Pancreas (tissue), 10 donors: ENCODE data around the gene KCNJ3. TPM values are rescaled to one million over a fixed set of nuclear protein-coding genes. Genes with fewer than 3 reads are reported as not detected.
A peak's percentile ranks its signal among the peaks of the same experiment; 100 is the strongest.

Source experiments
- ATAC-seq, 4 donors: fragments of 200-7000 bp; cut with Tn5 transposase; one replicate each; pipeline versions ENCODE4 v1.8.0 to v1.9.1; 2020; ENCODE audit warnings: mild to moderate bottlenecking in 4 of 4, moderate library complexity in 4 of 4
- DNase-seq, 6 donors: peaks; one replicate each; pipeline ENCODE4 v3.0.0-alpha.2; 2020
- FAIRE-seq: peaks from 2 replicates; lab custom pipeline; 2012; peaks lifted over from hg19 to GRCh38; lab: Jason Lieb, UNC
- H3K27ac ChIP-seq, 4 donors: fragments of 200-600 bp; sonication (generic); 1 replicate in 3 of 4; 2 replicates in 1 of 4; pipeline versions ENCODE4 v1.5.0 to v1.8.0; 2020
- H3K27me3 ChIP-seq, 4 donors: fragments of 200-600 bp; one replicate each; pipeline ENCODE4 v1.8.0; 2021
- H3K36me3 ChIP-seq, 3 donors: fragments of 200-600 bp; sonication (generic) in 1 of 3; one replicate each; pipeline versions ENCODE4 v1.5.0 to v1.8.0; 2020 to 2021
- H3K4me1 ChIP-seq, 3 donors: fragments of 200-600 bp; one replicate each; pipeline ENCODE4 v1.8.0; 2021
- H3K4me3 ChIP-seq, 4 donors: fragments of 200-600 bp; sonication (generic) in 2 of 4; one replicate each; pipeline versions ENCODE4 v1.5.0 to v1.8.0; 2020 to 2021
- H3K9me3 ChIP-seq, 4 donors: fragments of 200-600 bp; one replicate each; pipeline ENCODE4 v1.8.0; 2021
- CTCF ChIP-seq, 4 donors: fragments of 200-600 bp; sonication (generic) in 3 of 4; IDR thresholded peaks; one replicate each; pipeline versions ENCODE4 v1.5.0 to v1.8.0; 2021; ENCODE audit warnings: antibody characterized with exemption in 4 of 4
- WGBS, 2 donors: extraction: QIAGEN DNeasy Blood & Tissue Kit; methylation state at CpG; one replicate each; pipeline ENCODE4 v1.1.7; 2013; 5-methylcytosine and 5-hydroxymethylcytosine counted together
- intact Hi-C, 3 donors: fragments of 100-400 bp; cut with DNase I; formaldehyde crosslinking; loops; one replicate each; pipeline versions ENCODE4 v1.11.1 to v1.14.2; 2022
- polyA plus RNA-seq, 2 donors: library from polyadenylated mRNA; stranded (reverse); fragments of 200-250 nt; gene quantifications; one replicate each; pipeline ENCODE4 v1.2.3, GENCODE V29; 2013
- total RNA-seq, 6 donors: library from RNA; stranded (reverse); fragmentation: NEBNext Ultra II Directional in 4 of 6; extraction: Animal tissue kit (Norgen Biotek cat#: 25700) in 4 of 6; gene quantifications; one replicate each; pipeline versions ENCODE4 v1.2.1 to v1.2.4, GENCODE V29; 2021 to 2023
- donor health status: healthy with polysubstance abuse.
- donor health status: DM: no; HTN: no; CAD: no; lungs with moderate emphysema.
- donor health status: DM: no; HTN: no; CAD: no.
- donor health status: control.
- donor health status: control.
- donor health status: Bipolar disorder and iron deficiency.
- donor health status: DM: yes; HTN: yes; CAD: no.
- donor health status: DM: no; HTN: no; CAD: no.
- donor health status: DM: no; HTN: no; CAD: no.
- donor health status: DM: yes; HTN: yes; CAD: no.

Gene KCNJ3
- total and polyA plus RNA-seq, 8 donors, result 0.66 to 3.1 (median 0.90) TPM

- no peaks in the 10 kb centered on the region for H3K27me3 ChIP-seq
- H3K36me3 ChIP-seq, result no peaks in the 10 kb centered on the region
- H3K4me3 ChIP-seq, result no peak overlapping the region
- H3K9me3 ChIP-seq, result no peaks in the 10 kb centered on the region
- no peaks in the 10 kb centered on the region for H3K4me1 ChIP-seq
- no peak for TF ChIP-seq CTCF (IDR thresholded peaks at IDR 0.05)
- FAIRE-seq (no peak), DNase-seq (no peak), ATAC-seq (no peak)
- intact Hi-C loops, result no loop called here
- H3K27ac ChIP-seq, result no peak overlapping the region
- 30 to 39% methylated on average over 1 of the region's 1 CpG for WGBS, 2 donors
These were observed 95.9 kb downstream of the KCNJ3 start for GRCh38 chr2:154794406-154794805.

DNA sequence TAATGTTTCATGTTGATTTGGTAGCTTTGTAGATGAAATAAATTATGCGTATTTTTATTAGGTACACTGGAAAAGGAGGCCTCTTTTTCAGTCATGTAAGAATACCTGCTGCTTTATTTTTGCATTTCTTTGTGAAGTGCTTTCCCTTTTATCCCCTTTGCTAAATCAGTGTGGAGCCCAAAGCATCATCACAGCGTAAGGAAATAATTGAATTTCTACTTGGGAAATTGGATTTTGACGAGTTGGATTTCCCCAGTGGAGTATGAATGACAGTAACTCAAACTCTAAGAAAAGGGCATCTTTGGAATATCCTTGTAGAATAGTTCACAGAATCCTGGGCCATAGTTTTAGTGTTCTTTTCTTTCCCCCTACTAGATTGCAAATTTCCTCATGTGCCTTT lies 97.2 kb downstream of the KCNJ3 start:
- Histone ChIP-seq H3K36me3 (no peaks in the 10 kb centered on the region), H3K27me3 (no peaks in the 10 kb centered on the region), H3K9me3 (no peaks in the 10 kb centered on the region), H3K27ac (no peak overlapping the region), H3K4me3 (no peak overlapping the region), H3K4me1 (no peaks in the 10 kb centered on the region)
- no peak for TF ChIP-seq CTCF (IDR thresholded peaks at IDR 0.05)
- FAIRE-seq (no peak), DNase-seq (no peak), ATAC-seq (no peak)
- 80 to 91% methylated on average over 3 of the region's 3 CpGs for WGBS, 2 donors
- intact Hi-C loops, result no loop called here

DNA sequence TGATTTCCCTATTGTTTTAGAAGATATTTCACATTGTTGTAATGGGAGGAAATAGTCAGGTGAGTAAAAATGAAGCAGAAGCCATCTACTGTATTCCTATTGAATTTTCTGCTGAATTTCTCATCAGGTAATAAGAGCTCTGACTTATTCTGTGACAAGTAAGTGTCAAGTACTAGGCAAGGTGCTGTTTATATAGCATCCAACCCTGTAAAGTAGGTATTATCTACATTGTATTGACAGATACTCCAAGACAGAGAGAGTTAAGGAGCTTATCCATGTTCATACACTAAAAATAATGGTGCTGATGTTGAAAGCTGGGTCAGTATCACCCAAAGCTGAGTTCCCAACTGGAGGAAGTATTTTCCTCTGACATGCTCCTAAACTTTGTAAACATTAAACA lies 106.0 kb downstream of the KCNJ3 start:
- DNase-seq, result no peak
- ATAC-seq, result no peak
- H3K27me3 ChIP-seq, result peaks cover 0 to 3% (median 0%) of the 10 kb centered on the region in 4 donors
- no peak for FAIRE-seq
- no peaks in the 10 kb centered on the region for H3K4me1 ChIP-seq
- peaks cover 0 to 4% (median 0%) of the 10 kb centered on the region in 4 donors for H3K9me3 ChIP-seq
- no peak for TF ChIP-seq CTCF (IDR thresholded peaks at IDR 0.05)
- no peak overlapping the region for H3K4me3 ChIP-seq
- no peaks in the 10 kb centered on the region for H3K36me3 ChIP-seq
- H3K27ac ChIP-seq, result no peak overlapping the region
- intact Hi-C loops, result no loop called here

DNA sequence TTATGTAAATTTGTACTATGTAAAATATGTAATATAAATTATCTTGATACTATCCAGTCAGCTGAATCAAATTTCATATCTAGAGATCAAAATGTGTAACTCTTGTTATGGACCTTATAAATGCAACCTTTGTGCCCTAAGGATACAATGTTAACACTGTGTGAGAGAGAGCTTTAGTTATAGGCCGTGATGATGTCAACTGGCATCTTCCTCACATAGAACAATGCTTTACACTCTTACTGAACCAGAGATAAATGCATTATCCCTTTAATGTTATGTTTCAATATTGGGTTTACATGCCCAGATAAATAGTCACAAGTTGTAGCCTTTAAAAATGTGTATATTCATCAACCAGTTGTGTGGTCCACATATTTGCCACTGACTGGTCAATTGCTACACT lies 115.1 kb downstream of the KCNJ3 start:
- H3K4me1 ChIP-seq, result peaks cover 0 to 7% (median 0%) of the 10 kb centered on the region in 3 donors
- intact Hi-C loops, result no loop called here
- WGBS, 2 donors, result 84 to 87% methylated on average over 1 of the region's 1 CpG
- H3K36me3 ChIP-seq, result no peaks in the 10 kb centered on the region
- H3K27me3 ChIP-seq, result no peaks in the 10 kb centered on the region
- H3K4me3 ChIP-seq, result no peak overlapping the region
- FAIRE-seq (no peak), DNase-seq (no peak), ATAC-seq (no peak)
- H3K27ac ChIP-seq, result no peak overlapping the region
- TF ChIP-seq CTCF (IDR thresholded peaks at IDR 0.05), result no peak
- H3K9me3 ChIP-seq, result no peaks in the 10 kb centered on the region

- intact Hi-C loops, result no loop called here
- no peaks in the 10 kb centered on the region for H3K9me3 ChIP-seq
- ATAC-seq (peak in 1 of 4 donors; percentile 45), DNase-seq (no peak), FAIRE-seq (no peak)
- no peak overlapping the region for H3K4me3 ChIP-seq
- no peaks in the 10 kb centered on the region for H3K27me3 ChIP-seq
- no peak overlapping the region for H3K27ac ChIP-seq
- no peak for TF ChIP-seq CTCF (IDR thresholded peaks at IDR 0.05)
- H3K4me1 ChIP-seq, result peaks cover 0 to 7% (median 0%) of the 10 kb centered on the region in 3 donors
- no peaks in the 10 kb centered on the region for H3K36me3 ChIP-seq
- WGBS, 2 donors, result 34 to 38% methylated on average over 1 of the region's 1 CpG
These were observed 116.4 kb downstream of the KCNJ3 start for GRCh38 chr2:154814856-154815255.
